GM18526 (cell line): ENCODE data around the gene LAMA4.

Source experiments
- POLR2A ChIP-seq: IDR thresholded peaks from 3 replicates; pipeline ENCODE4 v1.6.1; 2011; ENCODE audit not compliant: insufficient read length; ENCODE audit errors: extremely low read depth

LAMA4 gene, protein sequence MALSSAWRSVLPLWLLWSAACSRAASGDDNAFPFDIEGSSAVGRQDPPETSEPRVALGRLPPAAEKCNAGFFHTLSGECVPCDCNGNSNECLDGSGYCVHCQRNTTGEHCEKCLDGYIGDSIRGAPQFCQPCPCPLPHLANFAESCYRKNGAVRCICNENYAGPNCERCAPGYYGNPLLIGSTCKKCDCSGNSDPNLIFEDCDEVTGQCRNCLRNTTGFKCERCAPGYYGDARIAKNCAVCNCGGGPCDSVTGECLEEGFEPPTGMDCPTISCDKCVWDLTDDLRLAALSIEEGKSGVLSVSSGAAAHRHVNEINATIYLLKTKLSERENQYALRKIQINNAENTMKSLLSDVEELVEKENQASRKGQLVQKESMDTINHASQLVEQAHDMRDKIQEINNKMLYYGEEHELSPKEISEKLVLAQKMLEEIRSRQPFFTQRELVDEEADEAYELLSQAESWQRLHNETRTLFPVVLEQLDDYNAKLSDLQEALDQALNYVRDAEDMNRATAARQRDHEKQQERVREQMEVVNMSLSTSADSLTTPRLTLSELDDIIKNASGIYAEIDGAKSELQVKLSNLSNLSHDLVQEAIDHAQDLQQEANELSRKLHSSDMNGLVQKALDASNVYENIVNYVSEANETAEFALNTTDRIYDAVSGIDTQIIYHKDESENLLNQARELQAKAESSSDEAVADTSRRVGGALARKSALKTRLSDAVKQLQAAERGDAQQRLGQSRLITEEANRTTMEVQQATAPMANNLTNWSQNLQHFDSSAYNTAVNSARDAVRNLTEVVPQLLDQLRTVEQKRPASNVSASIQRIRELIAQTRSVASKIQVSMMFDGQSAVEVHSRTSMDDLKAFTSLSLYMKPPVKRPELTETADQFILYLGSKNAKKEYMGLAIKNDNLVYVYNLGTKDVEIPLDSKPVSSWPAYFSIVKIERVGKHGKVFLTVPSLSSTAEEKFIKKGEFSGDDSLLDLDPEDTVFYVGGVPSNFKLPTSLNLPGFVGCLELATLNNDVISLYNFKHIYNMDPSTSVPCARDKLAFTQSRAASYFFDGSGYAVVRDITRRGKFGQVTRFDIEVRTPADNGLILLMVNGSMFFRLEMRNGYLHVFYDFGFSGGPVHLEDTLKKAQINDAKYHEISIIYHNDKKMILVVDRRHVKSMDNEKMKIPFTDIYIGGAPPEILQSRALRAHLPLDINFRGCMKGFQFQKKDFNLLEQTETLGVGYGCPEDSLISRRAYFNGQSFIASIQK (N-terminal part only)

DNA sequence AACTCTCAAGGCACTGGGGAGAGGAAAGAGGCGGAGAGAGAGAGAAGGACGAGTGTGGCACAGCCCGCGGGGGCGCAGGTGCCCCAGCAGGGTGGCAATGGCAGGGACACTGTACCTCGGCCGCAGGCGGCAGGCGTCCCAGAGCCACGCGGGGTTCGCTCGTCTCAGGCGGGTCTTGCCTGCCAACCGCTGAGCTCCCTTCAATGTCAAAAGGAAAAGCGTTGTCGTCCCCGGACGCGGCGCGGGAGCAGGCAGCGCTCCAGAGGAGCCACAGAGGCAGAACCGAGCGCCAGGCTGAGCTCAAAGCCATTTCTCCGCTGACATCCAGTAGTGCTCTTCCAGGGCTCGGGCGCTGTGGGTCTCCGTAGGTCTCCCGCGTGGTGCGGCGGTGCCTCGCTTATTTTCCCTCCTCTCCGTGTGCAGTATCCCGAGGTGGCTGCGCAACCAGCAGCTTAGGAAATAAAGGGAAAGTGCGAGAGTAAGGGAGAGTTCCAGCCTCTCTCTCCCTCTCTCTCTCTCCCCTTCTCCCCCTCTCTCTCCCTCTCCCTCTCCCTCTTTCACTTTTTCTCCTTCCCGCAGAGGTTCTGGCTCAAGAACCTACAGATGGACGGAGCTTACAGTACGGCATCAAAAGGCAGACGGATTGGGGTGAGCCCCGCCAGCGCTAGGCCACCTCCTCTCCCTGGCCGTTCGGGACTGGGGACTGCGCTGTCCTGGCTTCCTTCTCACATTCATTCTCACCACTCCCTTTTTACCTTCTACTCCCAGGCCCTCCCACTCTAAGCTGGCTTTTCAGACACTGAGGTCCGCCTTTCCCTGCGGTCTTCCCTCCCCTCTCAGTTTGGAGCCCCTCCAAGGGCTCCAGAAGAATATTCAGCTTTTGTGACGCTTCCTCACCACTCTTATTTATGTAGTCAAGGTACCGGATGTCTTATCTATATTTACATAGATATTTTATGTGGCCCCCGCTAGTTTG lies at the start of gene LAMA4:
Gene LAMA4, minus strand, starts transcription at position 727 of the 976 bp plus-strand sequence. Its CDS starts 417 bp downstream, at position 310.
- no peak for TF ChIP-seq POLR2A

DNA sequence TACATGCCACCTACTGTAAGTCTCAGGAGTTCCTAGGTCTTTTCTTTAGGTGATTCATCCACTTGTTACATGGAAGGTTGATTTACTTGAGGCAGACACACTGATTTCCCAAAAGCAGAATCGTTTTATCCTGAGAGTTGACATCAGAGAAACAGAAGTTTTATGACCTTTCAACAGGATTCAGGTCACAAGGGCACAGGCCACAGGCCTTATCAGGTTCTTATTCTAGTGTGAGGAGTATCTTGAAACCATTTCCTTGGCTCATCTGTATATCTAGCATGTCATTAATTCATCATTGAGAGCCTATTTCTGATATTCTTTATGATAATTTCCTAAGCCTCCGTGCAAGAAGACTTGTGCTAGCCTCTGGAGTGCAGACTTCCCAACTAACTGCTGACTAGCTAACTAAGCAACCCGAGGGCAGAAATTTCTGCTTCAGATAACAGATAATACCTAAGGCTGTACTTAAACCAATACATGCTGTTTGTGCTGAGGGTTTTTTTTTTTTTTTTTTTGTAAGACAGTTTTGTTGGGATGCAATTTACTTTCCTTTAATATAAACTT lies 47.9 kb upstream of the LAMA4 start:
- TF ChIP-seq POLR2A, result no peak

DNA sequence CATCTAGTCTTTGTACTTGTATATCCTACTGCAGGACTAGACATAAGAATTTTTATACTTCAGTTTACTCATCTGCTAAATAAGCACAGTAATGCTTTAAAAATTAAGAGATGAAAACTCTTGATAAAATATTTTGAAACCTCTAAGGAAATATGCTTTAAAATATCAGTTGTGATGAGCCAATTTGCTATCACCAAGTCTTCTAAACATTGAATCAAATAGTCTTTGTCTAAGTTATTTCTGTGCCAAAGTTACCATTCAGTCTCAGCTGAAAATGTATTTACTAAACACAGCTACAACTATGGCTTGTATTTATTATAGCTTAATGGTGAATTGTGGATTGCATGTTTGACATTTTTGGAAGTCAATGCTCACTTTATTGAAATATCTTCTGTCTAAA lies 46.5 kb upstream of the LAMA4 start:
- TF ChIP-seq POLR2A, result no peak

DNA sequence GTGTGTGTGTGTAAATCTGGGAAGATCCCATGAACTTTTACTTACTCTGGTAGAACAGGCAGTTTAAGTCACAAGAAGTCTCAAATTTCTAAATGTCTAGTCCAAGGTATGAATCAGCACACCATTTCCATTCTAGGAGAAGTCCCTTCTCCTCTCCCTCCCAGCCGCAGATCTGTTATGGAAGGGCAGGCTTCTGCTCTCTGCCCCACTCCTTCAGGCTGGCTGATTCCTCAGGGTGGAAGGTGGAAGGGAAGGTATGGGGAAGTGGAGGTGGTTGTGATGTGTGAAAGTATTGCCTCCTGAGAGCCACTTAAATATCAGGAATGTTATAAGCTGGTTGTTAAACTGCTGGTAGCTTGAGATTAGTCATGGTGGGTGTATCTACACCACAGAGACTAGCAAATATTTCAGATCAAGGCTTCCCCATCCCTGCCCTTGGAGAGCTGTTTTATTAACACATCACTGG lies 44.5 kb upstream of the LAMA4 start:
- no peak for TF ChIP-seq POLR2A

DNA sequence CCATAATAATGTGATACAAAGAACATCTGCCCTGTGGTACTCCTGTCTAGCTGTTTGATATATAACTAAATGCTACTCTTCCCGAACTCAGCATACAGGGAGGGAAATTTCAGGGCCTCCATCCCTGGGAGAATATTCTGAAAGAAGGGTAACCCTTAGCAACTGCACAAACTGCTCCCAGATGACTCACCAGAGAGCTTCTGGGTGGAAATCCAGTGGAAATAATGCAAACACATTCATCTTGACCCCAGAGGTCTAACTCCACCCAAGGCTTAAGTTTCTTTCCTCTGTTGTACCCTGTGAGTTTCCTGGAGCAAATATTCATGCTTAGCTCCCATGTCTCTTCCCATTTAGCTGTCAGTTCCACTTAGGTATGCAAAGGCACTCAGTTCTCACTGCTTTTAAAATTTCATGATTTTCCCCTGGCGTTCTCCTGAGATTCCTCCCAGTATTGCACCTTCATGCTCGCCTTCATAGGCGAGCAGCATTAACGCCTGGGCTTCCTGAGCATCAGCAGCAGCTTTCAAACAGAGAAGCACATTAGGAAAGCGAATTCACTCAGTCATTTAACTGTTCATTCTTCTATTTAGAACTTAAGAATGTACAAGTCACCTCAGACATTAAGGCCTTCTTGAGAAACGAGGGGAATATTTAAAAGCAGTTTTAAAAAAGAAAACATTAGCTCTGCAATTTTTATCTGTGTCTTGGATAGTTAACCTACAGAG lies 43.8 kb upstream of the LAMA4 start:
- no peak for TF ChIP-seq POLR2A

DNA sequence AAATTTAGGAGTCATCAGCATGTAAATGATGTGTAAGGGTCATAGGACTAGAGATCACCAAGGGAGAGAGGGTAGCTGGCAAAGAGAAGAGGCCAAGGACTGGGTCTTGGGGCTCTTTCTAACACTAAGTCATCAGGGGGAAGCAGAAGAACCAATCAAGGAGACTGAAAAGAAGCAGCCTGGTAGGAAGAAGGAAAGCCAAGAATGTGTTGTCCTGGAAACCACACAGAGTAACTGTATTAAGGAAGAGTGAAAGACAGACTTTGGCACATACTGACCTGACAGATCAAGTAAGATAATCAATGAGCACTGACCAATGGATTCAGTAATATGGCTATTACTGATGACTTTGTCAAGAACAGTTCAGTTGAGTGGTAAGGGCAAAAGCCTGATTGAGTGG lies 42.3 kb upstream of the LAMA4 start:
- no peak for TF ChIP-seq POLR2A

DNA sequence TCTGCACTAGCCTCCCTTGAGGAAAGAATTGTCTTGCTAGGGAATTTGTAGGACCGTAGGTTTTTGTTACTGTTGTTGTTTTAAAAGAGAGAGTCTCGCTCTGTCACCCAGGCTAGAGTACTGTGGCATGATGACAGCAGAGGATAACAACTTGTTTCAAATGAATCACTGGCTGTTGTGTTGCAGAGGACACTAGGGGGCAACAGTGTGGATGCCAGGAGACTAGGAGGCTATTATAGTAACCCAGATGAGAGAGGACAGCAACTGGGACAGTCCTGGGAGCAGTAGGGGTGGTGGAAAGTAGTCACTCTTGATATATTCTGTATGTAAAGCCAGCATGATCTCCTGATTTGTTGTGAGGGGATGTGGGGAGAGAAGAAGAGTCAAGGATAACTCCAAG lies 41.8 kb upstream of the LAMA4 start:
- TF ChIP-seq POLR2A, result no peak

DNA sequence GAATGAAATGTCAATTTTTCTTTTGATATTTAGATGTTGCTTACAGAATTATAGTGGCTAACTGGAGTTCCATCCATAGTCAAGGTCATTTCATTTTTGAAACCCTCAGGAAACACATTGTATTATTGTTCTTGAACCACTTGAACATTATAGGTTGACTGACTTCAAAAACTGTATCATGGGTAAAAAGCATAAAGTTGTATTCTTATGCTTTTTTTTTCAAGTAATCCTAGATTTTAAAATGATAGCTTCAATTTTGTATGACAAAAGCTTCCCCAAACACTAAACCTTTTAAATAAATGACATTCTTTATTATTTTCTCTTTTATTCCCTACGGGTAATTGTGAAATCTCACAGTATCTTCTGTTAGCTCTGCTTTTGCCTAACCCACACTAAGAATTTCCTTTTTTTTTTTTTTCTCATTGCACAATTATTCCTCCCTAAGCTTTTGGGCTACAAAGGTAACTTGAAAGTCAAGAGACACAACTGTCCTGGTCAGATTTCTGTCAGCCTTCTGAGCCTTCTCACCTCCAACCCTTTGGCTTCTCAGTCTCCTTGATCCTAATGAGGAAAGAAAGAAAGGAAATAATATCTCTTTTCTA lies 36.9 kb upstream of the LAMA4 start:
- TF ChIP-seq POLR2A, result no peak

DNA sequence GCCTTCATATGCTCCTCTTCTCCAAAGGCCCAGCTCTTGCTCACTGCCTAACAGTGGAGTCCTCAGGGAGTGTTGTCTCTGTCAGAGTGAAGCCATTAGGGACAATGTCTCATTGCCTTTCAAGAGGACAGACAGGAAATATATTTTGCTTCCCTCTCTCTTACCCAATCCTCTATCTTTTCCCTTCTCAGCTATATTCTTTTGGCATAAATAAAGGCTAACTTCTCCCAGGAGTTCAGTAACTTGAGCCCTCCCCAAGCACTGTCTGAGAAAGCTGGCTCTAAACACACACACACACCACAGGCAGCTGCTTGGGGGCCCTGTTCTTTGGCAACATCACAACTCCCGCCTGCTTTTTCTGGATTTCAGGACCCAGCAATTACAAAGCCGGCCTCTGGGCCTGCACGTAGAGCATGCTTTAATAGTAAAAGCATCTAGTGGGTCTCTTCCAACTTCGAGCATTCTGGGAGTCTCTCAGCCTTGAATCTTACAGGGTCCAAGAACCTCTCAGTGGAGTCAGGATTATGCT lies 34.7 kb upstream of the LAMA4 start:
- TF ChIP-seq POLR2A, result no peak

DNA sequence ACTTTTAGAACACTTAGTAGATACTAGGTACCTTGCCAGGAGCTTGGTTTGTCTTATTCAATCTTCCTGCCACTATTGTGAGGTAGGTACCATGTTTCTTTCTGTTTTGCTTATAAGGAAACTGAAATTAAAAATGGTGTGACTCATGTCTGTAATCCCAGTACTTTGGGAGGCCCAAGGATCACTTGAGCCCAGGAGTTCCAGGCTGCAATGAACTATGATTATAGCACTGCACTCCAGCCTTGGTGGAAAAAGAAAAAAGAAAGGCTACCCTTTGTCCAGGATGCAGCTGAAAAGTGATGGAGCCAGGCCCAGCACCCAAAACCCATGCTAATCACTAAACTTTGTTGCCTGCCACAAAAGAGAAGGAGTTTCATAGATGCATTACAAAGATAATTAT lies 34.1 kb upstream of the LAMA4 start:
- no peak for TF ChIP-seq POLR2A

DNA sequence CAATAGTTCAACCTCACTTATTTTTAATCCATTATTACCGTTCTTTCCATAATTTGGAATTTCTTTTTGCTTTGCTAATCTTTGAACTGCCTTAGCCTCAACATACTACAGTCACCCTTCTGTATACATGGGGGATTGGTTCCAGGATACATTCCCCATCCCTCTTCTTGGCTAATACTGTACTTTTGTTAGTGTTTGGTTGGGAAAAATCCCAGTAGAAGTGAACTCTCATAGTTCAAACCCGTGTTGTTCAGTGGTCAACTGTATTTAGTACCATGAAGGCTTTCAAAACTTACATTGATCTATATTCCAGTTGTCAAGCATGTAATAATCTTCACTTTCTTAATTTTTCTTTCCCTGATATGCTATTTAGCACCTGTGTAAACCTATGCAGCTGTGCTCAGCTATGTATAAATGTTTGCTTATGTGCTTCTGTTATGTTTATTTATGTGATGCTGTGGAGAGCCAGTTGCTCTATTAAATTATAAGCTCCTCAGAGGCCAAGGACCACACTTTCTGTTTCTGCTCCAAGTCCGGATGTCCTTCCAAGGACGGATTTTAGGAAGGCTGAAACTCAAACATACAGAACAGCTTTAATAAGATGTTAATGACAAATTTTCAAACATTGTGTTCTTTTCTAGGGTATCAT lies 33.3 kb upstream of the LAMA4 start:
- no peak for TF ChIP-seq POLR2A

DNA sequence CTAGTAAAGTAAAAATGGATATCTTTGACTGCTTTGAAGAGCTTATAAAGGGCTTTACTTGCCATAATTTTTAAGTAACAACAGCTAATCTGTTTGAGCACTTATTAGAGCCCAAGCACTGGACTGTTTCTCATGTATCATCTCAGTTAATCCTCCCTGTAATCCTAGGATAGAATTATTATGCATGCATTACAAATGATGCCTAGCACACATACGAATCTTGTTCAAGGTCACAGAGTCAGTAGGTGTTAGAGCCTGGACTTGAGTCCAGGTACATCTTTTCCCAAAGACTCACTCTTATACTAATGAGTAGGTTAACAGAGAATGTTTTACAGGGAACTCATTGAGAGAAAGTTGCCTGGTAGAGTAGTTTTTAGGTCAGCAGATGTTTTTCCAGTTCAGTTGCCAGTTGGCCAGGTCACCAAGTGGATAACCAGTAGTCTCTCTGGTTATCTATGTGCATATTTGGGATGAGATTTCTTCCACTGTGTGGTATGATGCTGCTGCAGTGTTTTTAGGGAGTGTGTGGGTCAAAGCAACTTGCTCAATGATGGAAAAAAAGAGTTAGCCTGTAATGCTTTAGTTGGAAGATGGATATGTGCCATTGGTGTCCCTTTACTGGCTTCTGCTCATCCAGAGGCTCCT lies 32.3 kb upstream of the LAMA4 start:
- no peak for TF ChIP-seq POLR2A
